Esophagus muscularis mucosa (tissue), 4 donors: Measurements from ENCODE around the gene GRIK4.

Experiments used
- EP300 ChIP-seq: sonication (generic); formaldehyde crosslinking; IDR thresholded peaks from one replicate; pipeline ENCODE4 v1.6.1; 2017; ENCODE audit warnings: antibody characterized with exemption
- POLR2A ChIP-seq: fragments of 450-650 bp; IDR thresholded peaks from one replicate; pipeline ENCODE4 v1.6.1; 2017; ENCODE audit warnings: antibody characterized with exemption, moderate library complexity, mild to moderate bottlenecking, low read depth
- TF ChIP-seq, protein P1 (sequence below), 3 experiments: fragments of 200-600 bp in 2 of 3; fragments of 450-650 bp in 1 of 3; sonication (generic) in 2 of 3; IDR thresholded peaks; one replicate each; pipeline ENCODE4 v1.5.1; 2017 to 2019; ENCODE audit warnings: antibody characterized with exemption in 3 of 3, mild to moderate bottlenecking in 2 of 3, moderate library complexity in 1 of 3

DNA sequence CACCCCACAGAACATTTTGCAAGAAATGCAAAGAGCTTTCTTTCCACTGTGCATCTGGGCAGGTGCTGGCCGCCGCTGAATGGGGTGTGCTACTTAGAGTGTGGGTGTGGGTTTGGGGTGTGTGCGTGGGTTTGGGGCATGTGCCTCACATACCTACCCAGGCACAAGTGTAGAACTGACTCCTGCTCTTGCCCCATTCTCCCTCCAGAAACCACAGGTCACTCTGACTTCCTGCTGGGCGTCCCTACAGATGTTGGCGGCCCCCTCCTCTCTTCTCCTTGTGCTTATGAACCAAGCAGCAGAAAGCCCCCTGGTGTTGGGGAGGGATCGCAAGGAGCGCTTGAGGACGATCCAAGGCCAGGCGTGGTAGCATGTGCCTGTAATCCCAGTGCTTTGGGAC, 63.9 kb downstream of the GRIK4 start:
- TF ChIP-seq, protein P1, sequence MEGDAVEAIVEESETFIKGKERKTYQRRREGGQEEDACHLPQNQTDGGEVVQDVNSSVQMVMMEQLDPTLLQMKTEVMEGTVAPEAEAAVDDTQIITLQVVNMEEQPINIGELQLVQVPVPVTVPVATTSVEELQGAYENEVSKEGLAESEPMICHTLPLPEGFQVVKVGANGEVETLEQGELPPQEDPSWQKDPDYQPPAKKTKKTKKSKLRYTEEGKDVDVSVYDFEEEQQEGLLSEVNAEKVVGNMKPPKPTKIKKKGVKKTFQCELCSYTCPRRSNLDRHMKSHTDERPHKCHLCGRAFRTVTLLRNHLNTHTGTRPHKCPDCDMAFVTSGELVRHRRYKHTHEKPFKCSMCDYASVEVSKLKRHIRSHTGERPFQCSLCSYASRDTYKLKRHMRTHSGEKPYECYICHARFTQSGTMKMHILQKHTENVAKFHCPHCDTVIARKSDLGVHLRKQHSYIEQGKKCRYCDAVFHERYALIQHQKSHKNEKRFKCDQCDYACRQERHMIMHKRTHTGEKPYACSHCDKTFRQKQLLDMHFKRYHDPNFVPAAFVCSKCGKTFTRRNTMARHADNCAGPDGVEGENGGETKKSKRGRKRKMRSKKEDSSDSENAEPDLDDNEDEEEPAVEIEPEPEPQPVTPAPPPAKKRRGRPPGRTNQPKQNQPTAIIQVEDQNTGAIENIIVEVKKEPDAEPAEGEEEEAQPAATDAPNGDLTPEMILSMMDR (IDR thresholded peaks at IDR 0.05) = no peak
- TF ChIP-seq EP300 (no peak), POLR2A (no peak)
